Body of pancreas (tissue), 4 donors: ENCODE results near the gene ARHGAP15. TPM values are rescaled to one million over a fixed set of nuclear protein-coding genes. Genes with fewer than 3 reads are reported as not detected.

Experiments
- ATAC-seq: fragments of 150-250 bp; one replicate; pipeline ENCODE4 v1.9.1; 2016
- DNase-seq, 4 donors: peaks; one replicate each; pipeline ENCODE4 v3.0.0-alpha.2; 2019
- H3K27ac ChIP-seq, 4 donors: fragments of 200-600 bp; sonication (generic); 1 replicate in 3 of 4; 2 replicates in 1 of 4; pipeline versions ENCODE4 v1.5.1 to v1.6.1; 2016 to 2019; ENCODE audit warnings: mild to moderate bottlenecking in 1 of 4, mixed read lengths in 1 of 4, moderate library complexity in 1 of 4
- H3K27me3 ChIP-seq, 2 donors: fragments of 200-600 bp; sonication (generic); one replicate each; pipeline ENCODE4 v1.6.0; 2016; ENCODE audit warnings: mild to moderate bottlenecking in 1 of 2
- H3K36me3 ChIP-seq, 2 donors: fragments of 200-600 bp; sonication (generic); replicated peaks in 1 of 2; 2 replicates each; pipeline ENCODE4 v1.5.1; 2016; ENCODE audit warnings: low read depth in 2 of 2; ENCODE audit not compliant: insufficient read depth in 1 of 2
- H3K4me1 ChIP-seq: fragments of 200-600 bp; sonication (generic); one replicate; pipeline ENCODE4 v1.6.0; 2016
- H3K4me3 ChIP-seq, 2 donors: fragments of 200-600 bp; sonication (generic); 1 replicate in 1 of 2; 2 replicates in 1 of 2; pipeline ENCODE4 v1.5.1; 2016 to 2019
- H3K9me3 ChIP-seq, 3 donors: fragments of 200-600 bp; sonication (generic); 1 replicate in 2 of 3; 2 replicates in 1 of 3; pipeline ENCODE4 v1.5.1; 2016
- CTCF ChIP-seq, 7 experiments: fragments of 450-650 bp in 4 of 7; fragments of 200-600 bp in 3 of 7; sonication (generic) in 3 of 7; IDR thresholded peaks; one replicate each; pipeline ENCODE4 v1.5.1; 2016 to 2019; ENCODE audit warnings: antibody characterized with exemption in 7 of 7
- POLR2A ChIP-seq, 3 donors: fragments of 450-650 bp; IDR thresholded peaks; one replicate each; pipeline ENCODE4 v1.6.1; 2016; ENCODE audit warnings: antibody characterized with exemption in 3 of 3, mild to moderate bottlenecking in 2 of 3
- WGBS, 2 donors: methylation state at CpG; one replicate each; pipeline ENCODE4 v1.1.5; 2017; 5-methylcytosine and 5-hydroxymethylcytosine counted together
- intact Hi-C: fragments of 100-400 bp; cut with DNase I; formaldehyde crosslinking; loops from one replicate; pipeline ENCODE4 v1.15.1; 2023
- total RNA-seq, 2 donors: library from RNA; depleted of rRNA; stranded (reverse); fragments of >200 nt; gene quantifications; one replicate each; pipeline ENCODE4 v1.1.0, GENCODE V29; 2016

Gene ARHGAP15
- total RNA-seq, 2 donors from 2014 or later: 1.3 TPM; not detected in 1

- Histone ChIP-seq H3K4me1 (no peaks in the 10 kb centered on the region), H3K36me3 (no peaks in the 10 kb centered on the region), H3K4me3 (no peak overlapping the region), H3K27ac (no peak overlapping the region), H3K27me3 (no peaks in the 10 kb centered on the region), H3K9me3 (no peaks in the 10 kb centered on the region)
- TF ChIP-seq CTCF (IDR thresholded peaks at IDR 0.05): no peak
- no peak for TF ChIP-seq POLR2A (IDR thresholded peaks at IDR 0.05)
- ATAC-seq (no peak), DNase-seq (no peak)
- intact Hi-C loops: no loop called here
- 54 to 63% methylated on average over 1 of the region's 1 CpG for WGBS, 2 donors
Observed at GRCh38 chr2:143140864-143141661, 11.8 kb downstream of the ARHGAP15 start.

DNA sequence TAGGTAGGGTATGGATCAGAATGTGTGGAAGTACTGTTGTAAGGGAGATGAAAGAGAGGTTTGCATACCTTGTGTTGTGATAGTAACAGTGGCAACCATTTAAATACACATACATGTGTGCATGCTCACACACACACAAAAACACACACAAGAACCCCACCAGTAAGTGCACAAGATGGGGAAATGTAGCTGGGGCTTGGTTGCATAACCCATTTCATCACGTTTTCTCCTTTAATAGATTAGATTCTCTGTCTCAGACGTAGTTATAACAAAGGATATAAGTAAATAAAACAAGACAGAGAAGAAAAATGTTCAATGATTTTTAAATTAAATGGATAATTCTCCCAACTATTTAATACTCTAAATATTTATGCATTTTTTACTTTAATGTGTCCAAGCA lies 13.4 kb downstream of the ARHGAP15 start:
- H3K4me1 ChIP-seq: no peaks in the 10 kb centered on the region
- H3K4me3 ChIP-seq: no peak overlapping the region
- H3K36me3 ChIP-seq: no peaks in the 10 kb centered on the region
- TF ChIP-seq CTCF (IDR thresholded peaks at IDR 0.05) (no peak), POLR2A (IDR thresholded peaks at IDR 0.05) (no peak)
- intact Hi-C loops: no loop called here
- no peaks in the 10 kb centered on the region for H3K27me3 ChIP-seq
- H3K27ac ChIP-seq: no peak overlapping the region
- no peaks in the 10 kb centered on the region for H3K9me3 ChIP-seq
- ATAC-seq (no peak), DNase-seq (no peak)
- WGBS, 2 donors: 38 to 40% methylated on average over 2 of the region's 2 CpGs

DNA sequence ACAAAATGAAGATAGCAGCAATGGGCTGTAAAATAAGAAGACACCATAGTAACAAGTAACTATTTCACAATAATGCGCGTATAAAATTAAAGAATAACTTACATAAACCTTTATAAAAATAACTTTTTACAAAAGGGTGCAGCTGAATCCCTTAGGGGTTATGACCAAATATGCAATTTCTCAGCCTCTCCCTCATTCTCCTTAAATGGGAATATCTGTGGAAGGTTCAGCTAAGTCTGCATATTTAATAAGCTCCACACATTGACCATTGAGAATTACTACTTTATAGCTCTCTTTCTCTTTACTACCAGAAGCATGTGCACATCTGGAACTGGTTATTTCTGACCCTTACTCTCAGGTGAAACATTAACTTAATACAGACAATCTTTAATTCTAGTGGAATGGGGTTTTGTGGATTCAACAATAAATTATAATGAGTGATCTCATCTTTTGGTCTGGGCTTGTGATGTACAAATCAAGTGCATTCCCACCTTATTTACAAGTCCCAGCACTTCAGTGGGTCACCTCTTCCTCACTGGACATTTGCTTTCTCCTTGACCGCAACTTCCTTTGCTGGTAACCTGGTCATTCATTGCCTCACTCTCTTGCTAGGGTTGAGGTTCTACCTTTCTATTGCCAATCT lies 15.7 kb downstream of the ARHGAP15 start:
- intact Hi-C loops: no loop called here
- 90 to 99% methylated on average over 3 of the region's 3 CpGs for WGBS, 2 donors
- H3K27me3 ChIP-seq: no peaks in the 10 kb centered on the region
- ATAC-seq (no peak), DNase-seq (no peak)
- H3K36me3 ChIP-seq: no peaks in the 10 kb centered on the region
- H3K27ac ChIP-seq: no peak overlapping the region
- TF ChIP-seq POLR2A (IDR thresholded peaks at IDR 0.05): no peak
- no peak for TF ChIP-seq CTCF (IDR thresholded peaks at IDR 0.05)
- no peaks in the 10 kb centered on the region for H3K4me1 ChIP-seq
- H3K4me3 ChIP-seq: no peak overlapping the region
- no peaks in the 10 kb centered on the region for H3K9me3 ChIP-seq

- H3K4me3 ChIP-seq: no peak overlapping the region
- no peaks in the 10 kb centered on the region for H3K9me3 ChIP-seq
- H3K4me1 ChIP-seq: no peaks in the 10 kb centered on the region
- no peak overlapping the region for H3K27ac ChIP-seq
- DNase-seq: no peak
- no peak for ATAC-seq
- TF ChIP-seq POLR2A (IDR thresholded peaks at IDR 0.05) (no peak), CTCF (IDR thresholded peaks at IDR 0.05) (no peak)
- no peaks in the 10 kb centered on the region for H3K36me3 ChIP-seq
- no peaks in the 10 kb centered on the region for H3K27me3 ChIP-seq
- 45 to 48% methylated on average over 1 of the region's 1 CpG for WGBS, 2 donors
- intact Hi-C loops: no loop called here
Observed at GRCh38 chr2:143146366-143146765, 17.1 kb downstream of the ARHGAP15 start.
